WTC11 (cell line): ENCODE measurements around the gene ELOVL5. TPM values are rescaled to one million over a fixed set of nuclear protein-coding genes. Genes with fewer than 3 reads are reported as not detected.

Source experiments
- ATAC-seq: fragments of 200-7000 bp; cut with Tn5 transposase; 2 replicates; pipeline ENCODE4 v1.10.0; 2021; ENCODE audit warnings: mild to moderate bottlenecking, moderate library complexity
- CTCF ChIA-PET: fragments of 300-600 bp; sonication (Branson Sonifier 250); formaldehyde crosslinking; loops from one replicate; lab custom pipeline; 2021; ENCODE audit warnings: antibody characterized with exemption; lab: Charles Lee
- POLR2A ChIA-PET: fragments of 350-600 bp; sonication (Branson Sonifier 250); formaldehyde crosslinking; loops from one replicate; lab custom pipeline; 2021; ENCODE audit warnings: antibody characterized with exemption; lab: Charles Lee
- DNase-seq: peaks from one replicate; pipeline ENCODE4 v3.0.0; 2021; ENCODE audit warnings: low spot score
- H3K27ac Mint-ChIP-seq: 2 replicates; pipeline ENCODE4 v1.8.0; 2021; ENCODE audit warnings: mixed read lengths
- H3K27me3 Mint-ChIP-seq: 2 replicates; pipeline ENCODE4 v1.8.0; 2021; ENCODE audit warnings: low read depth, mild to moderate bottlenecking, moderate library complexity, mixed read lengths
- H3K36me3 Mint-ChIP-seq: 2 replicates; pipeline ENCODE4 v1.8.0; 2021; ENCODE audit warnings: mixed read lengths
- H3K4me1 Mint-ChIP-seq: 2 replicates; pipeline ENCODE4 v1.8.0; 2022; ENCODE audit warnings: mixed read lengths
- H3K4me3 Mint-ChIP-seq: 2 replicates; pipeline ENCODE4 v1.8.0; 2021; ENCODE audit warnings: mild to moderate bottlenecking, moderate library complexity, mixed read lengths
- H3K9me3 Mint-ChIP-seq: 2 replicates; pipeline ENCODE4 v1.8.0; 2021; ENCODE audit warnings: mixed read lengths
- EMX1 ChIP-seq: fragments of 250-450 bp; sonication (Bioruptor Pico); IDR thresholded peaks from 2 replicates; pipeline ENCODE4 v1.8.0; 2021; ENCODE audit warnings: mild to moderate bottlenecking
- ETV6 ChIP-seq: sonication (generic); formaldehyde crosslinking; IDR thresholded peaks from 2 replicates; pipeline ENCODE4 v1.8.1; 2022; ENCODE audit warnings: mild to moderate bottlenecking, missing genetic modification reagents
- GRHL2 ChIP-seq: fragments of 250-450 bp; sonication (Bioruptor Pico); IDR thresholded peaks from 2 replicates; pipeline ENCODE4 v1.8.0; 2022; ENCODE audit warnings: mild to moderate bottlenecking, moderate library complexity; ENCODE audit not compliant: insufficient replicate concordance, severe bottlenecking
- GTF2I ChIP-seq: fragments of 250-450 bp; sonication (Bioruptor Pico); conservative IDR thresholded peaks from 2 replicates; pipeline ENCODE4 v1.4.0; 2021; ENCODE audit warnings: mild to moderate bottlenecking
- IRF2 ChIP-seq: sonication (generic); formaldehyde crosslinking; IDR thresholded peaks from 2 replicates; pipeline ENCODE4 v1.8.0; 2022; ENCODE audit warnings: low read depth, missing genetic modification reagents, borderline replicate concordance
- KAT7 ChIP-seq: sonication (generic); formaldehyde crosslinking; IDR thresholded peaks from 2 replicates; pipeline ENCODE4 v1.8.1; 2023; ENCODE audit warnings: missing genetic modification reagents, mild to moderate bottlenecking, borderline replicate concordance
- TEAD4 ChIP-seq: sonication (generic); formaldehyde crosslinking; IDR thresholded peaks from 2 replicates; pipeline ENCODE4 v1.8.0; 2022; ENCODE audit warnings: mild to moderate bottlenecking, missing genetic modification reagents
- ZBTB21 ChIP-seq: sonication (generic); formaldehyde crosslinking; IDR thresholded peaks from 2 replicates; pipeline ENCODE4 v1.8.1; 2023; ENCODE audit warnings: mild to moderate bottlenecking, missing genetic modification reagents, borderline replicate concordance
- ZNF219 ChIP-seq: sonication (generic); formaldehyde crosslinking; IDR thresholded peaks from 2 replicates; pipeline ENCODE4 v1.8.0; 2023; ENCODE audit warnings: missing genetic modification reagents, mild to moderate bottlenecking, borderline replicate concordance
- ZNF232 ChIP-seq: sonication (generic); formaldehyde crosslinking; IDR thresholded peaks from 2 replicates; pipeline ENCODE4 v1.8.0; 2022; ENCODE audit warnings: mild to moderate bottlenecking, missing genetic modification reagents
- ZNF671 ChIP-seq: fragments of 250-450 bp; sonication (Bioruptor Pico); IDR thresholded peaks from 2 replicates; pipeline ENCODE4 v1.8.0; 2021; ENCODE audit warnings: mild to moderate bottlenecking
- total RNA-seq: library from RNA; stranded (reverse); gene quantifications from 3 replicates; pipeline ENCODE4 v1.2.3, GENCODE V29; 2021
- TF ChIP-seq, protein P1 (sequence below): sonication (generic); formaldehyde crosslinking; IDR thresholded peaks from 2 replicates; pipeline ENCODE4 v1.8.1; 2022; ENCODE audit warnings: mild to moderate bottlenecking, moderate library complexity, missing genetic modification reagents
- TF ChIP-seq, protein P2 (sequence below): fragments of 250-450 bp; sonication (Bioruptor Pico); IDR thresholded peaks from 2 replicates; pipeline ENCODE4 v1.8.0; 2021; ENCODE audit warnings: mild to moderate bottlenecking
- TF ChIP-seq, protein P3 (sequence below): fragments of 200-600 bp; IDR thresholded peaks from 2 replicates; pipeline ENCODE4 v1.8.0; 2022; ENCODE audit warnings: antibody characterized with exemption
- TF ChIP-seq, protein P4 (sequence below): fragments of 250-450 bp; sonication (Bioruptor Pico); IDR thresholded peaks from 2 replicates; pipeline ENCODE4 v1.9.0; 2021; ENCODE audit warnings: mild to moderate bottlenecking, borderline replicate concordance
- TF ChIP-seq, protein P5 (sequence below): fragments of 250-450 bp; sonication (Bioruptor Pico); IDR thresholded peaks from 2 replicates; pipeline ENCODE4 v1.9.0; 2021; ENCODE audit warnings: mild to moderate bottlenecking

Gene ELOVL5
- total RNA-seq, 1 experiment from 2014 or later: 122 TPM

DNA sequence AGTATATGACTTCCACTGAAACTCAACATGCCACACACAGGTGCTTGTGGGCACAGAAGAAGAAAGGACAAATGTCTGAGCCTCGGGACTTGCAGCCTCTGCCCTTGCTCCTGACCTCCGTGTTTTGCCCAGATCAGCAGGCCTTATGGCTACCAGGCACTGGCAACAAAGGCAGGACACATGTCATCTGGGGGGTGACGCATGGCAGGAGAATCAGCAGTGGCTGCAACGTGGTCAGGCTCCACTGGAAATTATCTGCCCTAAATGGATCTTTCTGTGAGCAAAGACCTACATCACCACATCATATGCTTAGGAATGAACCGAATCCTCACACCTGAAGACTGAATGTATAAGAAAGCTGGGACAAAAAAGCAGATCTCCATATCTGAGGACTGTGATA lies 78.9 kb downstream of the ELOVL5 start:
- TF ChIP-seq IRF2 (CRISPR knock-in tag): no peak
- no peak for TF ChIP-seq ZNF671 (CRISPR knock-in tag)
- no peak for TF ChIP-seq ZNF219
- no peak for TF ChIP-seq ZNF232 (CRISPR knock-in tag)
- TF ChIP-seq, protein P1, sequence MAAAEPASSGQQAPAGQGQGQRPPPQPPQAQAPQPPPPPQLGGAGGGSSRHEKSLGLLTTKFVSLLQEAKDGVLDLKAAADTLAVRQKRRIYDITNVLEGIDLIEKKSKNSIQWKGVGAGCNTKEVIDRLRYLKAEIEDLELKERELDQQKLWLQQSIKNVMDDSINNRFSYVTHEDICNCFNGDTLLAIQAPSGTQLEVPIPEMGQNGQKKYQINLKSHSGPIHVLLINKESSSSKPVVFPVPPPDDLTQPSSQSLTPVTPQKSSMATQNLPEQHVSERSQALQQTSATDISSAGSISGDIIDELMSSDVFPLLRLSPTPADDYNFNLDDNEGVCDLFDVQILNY (CRISPR knock-in tag): no peak
- no peak for TF ChIP-seq ZBTB21 (CRISPR knock-in tag)
- no peak for TF ChIP-seq GTF2I
- no peak for TF ChIP-seq GRHL2 (CRISPR knock-in tag)
- TF ChIP-seq, protein P2, sequence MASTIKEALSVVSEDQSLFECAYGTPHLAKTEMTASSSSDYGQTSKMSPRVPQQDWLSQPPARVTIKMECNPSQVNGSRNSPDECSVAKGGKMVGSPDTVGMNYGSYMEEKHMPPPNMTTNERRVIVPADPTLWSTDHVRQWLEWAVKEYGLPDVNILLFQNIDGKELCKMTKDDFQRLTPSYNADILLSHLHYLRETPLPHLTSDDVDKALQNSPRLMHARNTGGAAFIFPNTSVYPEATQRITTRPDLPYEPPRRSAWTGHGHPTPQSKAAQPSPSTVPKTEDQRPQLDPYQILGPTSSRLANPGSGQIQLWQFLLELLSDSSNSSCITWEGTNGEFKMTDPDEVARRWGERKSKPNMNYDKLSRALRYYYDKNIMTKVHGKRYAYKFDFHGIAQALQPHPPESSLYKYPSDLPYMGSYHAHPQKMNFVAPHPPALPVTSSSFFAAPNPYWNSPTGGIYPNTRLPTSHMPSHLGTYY (CRISPR knock-in tag): no peak
- TF ChIP-seq ETV6 (CRISPR knock-in tag): no peak
- no peak for ATAC-seq
- Mint-ChIP-seq H3K4me1 (no peaks in the 10 kb centered on the region), H3K9me3 (no peaks in the 10 kb centered on the region), H3K27me3 (no peaks in the 10 kb centered on the region), H3K36me3 (peaks cover 73% of the 10 kb centered on the region), H3K27ac (no peak overlapping the region), H3K4me3 (no peak overlapping the region)
- ChIA-PET CTCF (no interaction called here), POLR2A (no interaction called here)
- DNase-seq: no peak

DNA sequence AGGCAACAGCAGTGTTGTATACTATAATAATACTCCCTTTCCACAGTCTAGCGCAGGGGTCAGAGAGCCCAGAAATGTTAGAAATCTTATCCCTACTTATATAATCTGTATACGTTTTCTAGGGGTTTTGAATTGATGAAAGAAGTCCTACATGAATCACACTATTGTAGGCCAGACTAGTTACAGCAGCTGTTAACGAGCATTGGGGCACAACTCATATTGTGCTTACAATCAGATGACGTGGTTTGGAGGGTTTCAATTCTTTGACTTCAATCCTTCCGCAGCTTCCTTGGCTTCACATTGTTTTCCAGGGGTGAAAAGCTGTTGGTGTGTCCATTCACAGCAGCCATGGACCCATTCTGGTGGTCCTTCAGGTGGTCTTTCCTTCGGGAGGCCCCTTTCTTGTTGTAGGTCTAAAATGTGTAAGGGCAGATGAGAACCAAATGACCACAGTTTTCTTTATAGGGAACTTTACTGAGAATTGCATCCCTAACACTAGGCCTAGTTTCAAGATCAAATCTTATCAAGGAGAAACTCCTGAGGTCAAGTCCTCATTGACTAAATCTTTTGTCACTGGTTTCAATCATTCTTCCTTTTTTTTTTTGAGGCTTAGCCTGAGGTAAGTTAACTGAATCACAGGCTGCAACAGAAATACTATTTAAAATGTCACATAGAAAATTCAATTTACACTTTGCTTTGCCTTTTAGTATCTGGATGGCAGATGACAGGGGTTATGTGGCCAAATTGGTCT lies 79.7 kb downstream of the ELOVL5 start:
- TF ChIP-seq, protein P3, sequence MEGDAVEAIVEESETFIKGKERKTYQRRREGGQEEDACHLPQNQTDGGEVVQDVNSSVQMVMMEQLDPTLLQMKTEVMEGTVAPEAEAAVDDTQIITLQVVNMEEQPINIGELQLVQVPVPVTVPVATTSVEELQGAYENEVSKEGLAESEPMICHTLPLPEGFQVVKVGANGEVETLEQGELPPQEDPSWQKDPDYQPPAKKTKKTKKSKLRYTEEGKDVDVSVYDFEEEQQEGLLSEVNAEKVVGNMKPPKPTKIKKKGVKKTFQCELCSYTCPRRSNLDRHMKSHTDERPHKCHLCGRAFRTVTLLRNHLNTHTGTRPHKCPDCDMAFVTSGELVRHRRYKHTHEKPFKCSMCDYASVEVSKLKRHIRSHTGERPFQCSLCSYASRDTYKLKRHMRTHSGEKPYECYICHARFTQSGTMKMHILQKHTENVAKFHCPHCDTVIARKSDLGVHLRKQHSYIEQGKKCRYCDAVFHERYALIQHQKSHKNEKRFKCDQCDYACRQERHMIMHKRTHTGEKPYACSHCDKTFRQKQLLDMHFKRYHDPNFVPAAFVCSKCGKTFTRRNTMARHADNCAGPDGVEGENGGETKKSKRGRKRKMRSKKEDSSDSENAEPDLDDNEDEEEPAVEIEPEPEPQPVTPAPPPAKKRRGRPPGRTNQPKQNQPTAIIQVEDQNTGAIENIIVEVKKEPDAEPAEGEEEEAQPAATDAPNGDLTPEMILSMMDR: no peak
- TF ChIP-seq KAT7 (CRISPR knock-in tag): no peak
- no peak for TF ChIP-seq EMX1 (CRISPR knock-in tag)
- no peak for TF ChIP-seq GTF2I
- TF ChIP-seq TEAD4: no peak
- no peaks in the 10 kb centered on the region for H3K9me3 Mint-ChIP-seq
- H3K27me3 Mint-ChIP-seq: no peaks in the 10 kb centered on the region
- H3K4me1 Mint-ChIP-seq: no peaks in the 10 kb centered on the region
- POLR2A ChIA-PET: no interaction called here
- ATAC-seq (no peak), DNase-seq (no peak)
- no peak overlapping the region for H3K4me3 Mint-ChIP-seq
- no peak overlapping the region for H3K27ac Mint-ChIP-seq
- H3K36me3 Mint-ChIP-seq: peaks cover 75% of the 10 kb centered on the region
- CTCF ChIA-PET: no interaction called here

DNA sequence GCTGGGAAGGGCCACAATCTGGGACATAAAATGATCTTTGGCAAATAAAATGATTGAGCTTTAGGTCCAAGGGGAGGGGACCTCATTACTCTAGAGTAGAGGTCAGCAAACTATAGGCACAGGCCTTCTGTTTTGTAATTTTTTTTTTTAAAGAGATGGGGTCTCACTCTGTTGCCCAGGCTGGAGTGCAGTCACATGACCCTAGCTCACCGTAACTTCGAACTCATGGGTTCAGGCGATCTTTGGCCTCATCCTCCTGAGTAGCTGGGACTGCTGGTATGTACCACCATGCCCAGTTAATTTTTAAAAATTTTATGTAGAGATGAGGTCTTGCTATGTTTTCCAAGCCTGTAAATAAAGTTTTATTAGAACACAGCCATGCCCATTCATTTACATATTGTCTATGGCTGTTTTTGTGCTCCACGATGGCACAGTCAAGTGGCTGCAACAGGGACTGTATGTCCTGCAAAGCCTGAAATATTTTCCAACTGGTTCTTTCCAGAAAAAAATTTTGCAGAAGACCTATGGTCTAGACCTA lies 82.1 kb downstream of the ELOVL5 start:
- Mint-ChIP-seq H3K27me3 (no peaks in the 10 kb centered on the region), H3K4me1 (no peaks in the 10 kb centered on the region), H3K4me3 (no peak overlapping the region), H3K27ac (no peak overlapping the region), H3K9me3 (no peaks in the 10 kb centered on the region), H3K36me3 (peaks cover 69% of the 10 kb centered on the region)
- TF ChIP-seq, protein P4, sequence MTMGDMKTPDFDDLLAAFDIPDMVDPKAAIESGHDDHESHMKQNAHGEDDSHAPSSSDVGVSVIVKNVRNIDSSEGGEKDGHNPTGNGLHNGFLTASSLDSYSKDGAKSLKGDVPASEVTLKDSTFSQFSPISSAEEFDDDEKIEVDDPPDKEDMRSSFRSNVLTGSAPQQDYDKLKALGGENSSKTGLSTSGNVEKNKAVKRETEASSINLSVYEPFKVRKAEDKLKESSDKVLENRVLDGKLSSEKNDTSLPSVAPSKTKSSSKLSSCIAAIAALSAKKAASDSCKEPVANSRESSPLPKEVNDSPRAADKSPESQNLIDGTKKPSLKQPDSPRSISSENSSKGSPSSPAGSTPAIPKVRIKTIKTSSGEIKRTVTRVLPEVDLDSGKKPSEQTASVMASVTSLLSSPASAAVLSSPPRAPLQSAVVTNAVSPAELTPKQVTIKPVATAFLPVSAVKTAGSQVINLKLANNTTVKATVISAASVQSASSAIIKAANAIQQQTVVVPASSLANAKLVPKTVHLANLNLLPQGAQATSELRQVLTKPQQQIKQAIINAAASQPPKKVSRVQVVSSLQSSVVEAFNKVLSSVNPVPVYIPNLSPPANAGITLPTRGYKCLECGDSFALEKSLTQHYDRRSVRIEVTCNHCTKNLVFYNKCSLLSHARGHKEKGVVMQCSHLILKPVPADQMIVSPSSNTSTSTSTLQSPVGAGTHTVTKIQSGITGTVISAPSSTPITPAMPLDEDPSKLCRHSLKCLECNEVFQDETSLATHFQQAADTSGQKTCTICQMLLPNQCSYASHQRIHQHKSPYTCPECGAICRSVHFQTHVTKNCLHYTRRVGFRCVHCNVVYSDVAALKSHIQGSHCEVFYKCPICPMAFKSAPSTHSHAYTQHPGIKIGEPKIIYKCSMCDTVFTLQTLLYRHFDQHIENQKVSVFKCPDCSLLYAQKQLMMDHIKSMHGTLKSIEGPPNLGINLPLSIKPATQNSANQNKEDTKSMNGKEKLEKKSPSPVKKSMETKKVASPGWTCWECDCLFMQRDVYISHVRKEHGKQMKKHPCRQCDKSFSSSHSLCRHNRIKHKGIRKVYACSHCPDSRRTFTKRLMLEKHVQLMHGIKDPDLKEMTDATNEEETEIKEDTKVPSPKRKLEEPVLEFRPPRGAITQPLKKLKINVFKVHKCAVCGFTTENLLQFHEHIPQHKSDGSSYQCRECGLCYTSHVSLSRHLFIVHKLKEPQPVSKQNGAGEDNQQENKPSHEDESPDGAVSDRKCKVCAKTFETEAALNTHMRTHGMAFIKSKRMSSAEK (CRISPR knock-in tag): no peak
- TF ChIP-seq, protein P5, sequence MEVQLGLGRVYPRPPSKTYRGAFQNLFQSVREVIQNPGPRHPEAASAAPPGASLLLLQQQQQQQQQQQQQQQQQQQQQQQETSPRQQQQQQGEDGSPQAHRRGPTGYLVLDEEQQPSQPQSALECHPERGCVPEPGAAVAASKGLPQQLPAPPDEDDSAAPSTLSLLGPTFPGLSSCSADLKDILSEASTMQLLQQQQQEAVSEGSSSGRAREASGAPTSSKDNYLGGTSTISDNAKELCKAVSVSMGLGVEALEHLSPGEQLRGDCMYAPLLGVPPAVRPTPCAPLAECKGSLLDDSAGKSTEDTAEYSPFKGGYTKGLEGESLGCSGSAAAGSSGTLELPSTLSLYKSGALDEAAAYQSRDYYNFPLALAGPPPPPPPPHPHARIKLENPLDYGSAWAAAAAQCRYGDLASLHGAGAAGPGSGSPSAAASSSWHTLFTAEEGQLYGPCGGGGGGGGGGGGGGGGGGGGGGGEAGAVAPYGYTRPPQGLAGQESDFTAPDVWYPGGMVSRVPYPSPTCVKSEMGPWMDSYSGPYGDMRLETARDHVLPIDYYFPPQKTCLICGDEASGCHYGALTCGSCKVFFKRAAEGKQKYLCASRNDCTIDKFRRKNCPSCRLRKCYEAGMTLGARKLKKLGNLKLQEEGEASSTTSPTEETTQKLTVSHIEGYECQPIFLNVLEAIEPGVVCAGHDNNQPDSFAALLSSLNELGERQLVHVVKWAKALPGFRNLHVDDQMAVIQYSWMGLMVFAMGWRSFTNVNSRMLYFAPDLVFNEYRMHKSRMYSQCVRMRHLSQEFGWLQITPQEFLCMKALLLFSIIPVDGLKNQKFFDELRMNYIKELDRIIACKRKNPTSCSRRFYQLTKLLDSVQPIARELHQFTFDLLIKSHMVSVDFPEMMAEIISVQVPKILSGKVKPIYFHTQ: no peak
- ChIA-PET CTCF (interaction anchor here (0.6 kb wide), 1 partner anchor 459 kb away, joined by 3 read pairs; no protein-coding TSS in a partner anchor), POLR2A (no interaction called here)
- DNase-seq (no peak), ATAC-seq (no peak)
